NCI-H128 (cell line): ENCODE results near the gene CHTF18.

Experiments used
- DNase-seq: peaks from one replicate; lab custom pipeline; 2025; ENCODE audit not compliant: unreplicated experiment; lab: John Stamatoyannopoulos, UW

Gene CHTF18

GRCh38 chr16:760065-760464, 28.4 kb upstream of the CHTF18 start:
- no peak for DNase-seq

GRCh38 chr16:760545-761343, 27.7 kb upstream of the CHTF18 start, which contains the start of gene MSLN:
Gene MSLN (plus strand): TSS chr16:760734. CDS start chr16:762681, 1,947 bp downstream.
- no peak for DNase-seq

- DNase-seq = no peak
These were observed 26.6 kb upstream of the CHTF18 start for GRCh38 chr16:761625-762513.

GRCh38 chr16:762595-763268, 25.7 kb upstream of the CHTF18 start:
- DNase-seq = no peak

GRCh38 chr16:763369-764183, 24.8 kb upstream of the CHTF18 start:
- no peak for DNase-seq

- no peak for DNase-seq
These were observed 24.2 kb upstream of the CHTF18 start for GRCh38 chr16:764184-764750.

GRCh38 chr16:764848-765487, 23.5 kb upstream of the CHTF18 start:
- DNase-seq = no peak

GRCh38 chr16:765488-765865, 22.9 kb upstream of the CHTF18 start:
- no peak for DNase-seq

- no peak for DNase-seq
These were observed 22.2 kb upstream of the CHTF18 start for GRCh38 chr16:766008-766819.

GRCh38 chr16:766820-767640, 21.4 kb upstream of the CHTF18 start:
- no peak for DNase-seq

- no peak for DNase-seq
These were observed 20.6 kb upstream of the CHTF18 start for GRCh38 chr16:767743-768235.

- DNase-seq = no peak
These were observed 20.0 kb upstream of the CHTF18 start for GRCh38 chr16:768428-768827.

GRCh38 chr16:769184-769784, 19.1 kb upstream of the CHTF18 start:
- DNase-seq = no peak

GRCh38 chr16:769934-770333, 18.5 kb upstream of the CHTF18 start:
- no peak for DNase-seq

- DNase-seq = no peak
These were observed 18.0 kb upstream of the CHTF18 start for GRCh38 chr16:770411-770810.

GRCh38 chr16:772959-773358, 15.5 kb upstream of the CHTF18 start:
- no peak for DNase-seq
